HCT116 (cell line): ENCODE measurements around the gene RP9. TPM values are rescaled to one million over a fixed set of nuclear protein-coding genes. Genes with fewer than 3 reads are reported as not detected.

Experiments used
- ATAC-seq: fragments of 200-7000 bp; cut with Tn5 transposase; 2 replicates; pipeline ENCODE4 v1.9.1; 2020; ENCODE audit warnings: mild to moderate bottlenecking, moderate library complexity
- BruUV-seq: library from RNA; stranded (reverse); fragments of 400-500 nt; replicated peaks from 2 replicates; lab custom pipeline; 2021; lab: Mats Ljungman, UMichigan
- CTCF ChIA-PET: fragments of 300-600 bp; sonication (Branson Sonifier 250); formaldehyde crosslinking; loops from one replicate; lab custom pipeline; 2021; ENCODE audit warnings: antibody characterized with exemption; lab: Charles Lee
- POLR2A ChIA-PET: fragments of 300-600, 350-600 bp; sonication (Branson Sonifier 250); formaldehyde crosslinking; loops from one replicate; lab custom pipeline; 2021; ENCODE audit warnings: antibody characterized with exemption; lab: Charles Lee
- RAD21 ChIA-PET, 2 experiments: fragments of 300-600 bp; sonication (Branson Sonifier 250); formaldehyde crosslinking; loops; one replicate each; lab custom pipeline; 2023; ENCODE audit warnings: low total read pairs in 2 of 2; ENCODE audit not compliant: uncharacterized antibody in 2 of 2, unreplicated experiment in 2 of 2, low non-redundant PET in 1 of 2; lab: Charles Lee
- DNase-seq: peaks from one replicate; pipeline ENCODE4 v3.0.0-alpha.2; 2010; ENCODE audit warnings: low read depth, low spot score
- H2AFZ ChIP-seq: fragments of 200-600 bp; shearing (Covaris generic), sonication (generic); 2 replicates; pipeline ENCODE4 v1.6.1; 2017; ENCODE audit warnings: low read depth, mixed run types, mixed read lengths, antibody characterized with exemption, low read length; ENCODE audit not compliant: poor library complexity, severe bottlenecking
- H3K27ac ChIP-seq: 2 replicates; pipeline ENCODE4 v1.5.1; 2012; ENCODE audit warnings: low read depth, low read length
- H3K27me3 ChIP-seq: fragments of 200-600 bp; sonication (generic); 2 replicates; pipeline ENCODE4 v1.6.1; 2016; ENCODE audit warnings: mixed run types, low read length, mixed read lengths; ENCODE audit not compliant: insufficient read depth
- H3K36me3 ChIP-seq, 2 experiments: fragments of 200-500 bp in 1 of 2; fragments of 200-600 bp in 1 of 2; sonication (Bioruptor generic) in 1 of 2; sonication (generic) in 1 of 2; 2 replicates each; pipeline versions ENCODE4 v1.5.1 to v1.6.1; 2014 to 2016; ENCODE audit warnings: low read length in 2 of 2, inconsistent platforms in 1 of 2, mixed read lengths in 1 of 2, mixed run types in 1 of 2; ENCODE audit not compliant: insufficient read depth in 2 of 2, control insufficient read depth in 1 of 2
- H3K4me1 ChIP-seq, 2 experiments: fragments of 200-600 bp in 1 of 2; sonication (generic) in 1 of 2; 2 replicates each; pipeline versions ENCODE4 v1.5.1 to v1.6.1; 2012 to 2017; ENCODE audit warnings: low read length in 2 of 2, inconsistent platforms in 1 of 2, mild to moderate bottlenecking in 1 of 2, mixed read lengths in 1 of 2, mixed run types in 1 of 2, moderate library complexity in 1 of 2; ENCODE audit not compliant: insufficient read depth in 2 of 2, control insufficient read depth in 1 of 2
- H3K4me2 ChIP-seq: fragments of 200-600 bp; sonication (generic); 2 replicates; pipeline ENCODE4 v1.6.1; 2017; ENCODE audit warnings: mixed run types, low read length, mixed read lengths
- H3K4me3 ChIP-seq, 2 experiments: fragments of 200-600 bp in 1 of 2; sonication (generic) in 1 of 2; replicated peaks in 1 of 2; 2 replicates each; pipeline ENCODE4 v1.5.1; 2011 to 2016; ENCODE audit warnings: low read length in 2 of 2, control low read depth in 1 of 2, low read depth in 1 of 2, mild to moderate bottlenecking in 1 of 2, mixed read lengths in 1 of 2, mixed run types in 1 of 2
- H3K79me2 ChIP-seq: fragments of 200-600 bp; sonication (generic); 2 replicates; pipeline ENCODE4 v1.6.1; 2017; ENCODE audit warnings: mild to moderate bottlenecking, mixed run types, low read length, moderate library complexity, mixed read lengths; ENCODE audit not compliant: insufficient read depth
- H3K9ac ChIP-seq: fragments of 200-600 bp; sonication (generic); 2 replicates; pipeline ENCODE4 v1.6.1; 2016; ENCODE audit warnings: low read length, mixed read lengths
- H3K9me2 ChIP-seq: fragments of 200-600 bp; sonication (generic), shearing (Covaris generic); 2 replicates; pipeline ENCODE4 v1.6.1; 2017; ENCODE audit warnings: mixed run types, mild to moderate bottlenecking, moderate library complexity; ENCODE audit not compliant: insufficient read depth
- H3K9me3 ChIP-seq, 2 experiments: fragments of 200-500 bp in 1 of 2; fragments of 200-600 bp in 1 of 2; sonication (Bioruptor generic) in 1 of 2; sonication (generic) in 1 of 2; 2 replicates each; pipeline ENCODE4 v1.6.1; 2014 to 2017; ENCODE audit warnings: low read length in 2 of 2, mixed read lengths in 2 of 2, inconsistent platforms in 1 of 2, low read depth in 1 of 2, mild to moderate bottlenecking in 1 of 2, mixed run types in 1 of 2, moderate library complexity in 1 of 2; ENCODE audit not compliant: control insufficient read depth in 1 of 2, insufficient read depth in 1 of 2
- H4K20me1 ChIP-seq: fragments of 200-600 bp; sonication (generic), shearing (Covaris generic); 2 replicates; pipeline ENCODE4 v1.6.1; 2017; ENCODE audit warnings: mixed run types, mild to moderate bottlenecking, moderate library complexity; ENCODE audit not compliant: insufficient read depth
- EGR1 ChIP-seq: IDR thresholded peaks from 2 replicates; pipeline ENCODE4 v1.6.1; 2012; ENCODE audit warnings: low read depth
- ELF1 ChIP-seq: IDR thresholded peaks from 2 replicates; pipeline ENCODE4 v1.6.1; 2012; ENCODE audit warnings: low read depth, borderline replicate concordance
- EZH2phosphoT487 ChIP-seq: fragments of 200-600 bp; IDR thresholded peaks from 2 replicates; pipeline ENCODE4 v1.6.1; 2018; ENCODE audit warnings: antibody characterized with exemption, borderline replicate concordance
- FOSL1 ChIP-seq: IDR thresholded peaks from 2 replicates; pipeline ENCODE4 v1.6.1; 2012; ENCODE audit warnings: low read depth
- POLR2A ChIP-seq: IDR thresholded peaks from 2 replicates; pipeline ENCODE4 v1.7.0; 2011; ENCODE audit warnings: borderline replicate concordance; ENCODE audit not compliant: insufficient read depth, insufficient read length; ENCODE audit errors: extremely low read depth
- REST ChIP-seq: IDR thresholded peaks from 2 replicates; pipeline ENCODE4 v1.6.1; 2012; ENCODE audit warnings: low read depth
- SP1 ChIP-seq: IDR thresholded peaks from 2 replicates; pipeline ENCODE4 v1.6.1; 2012; ENCODE audit warnings: low read depth
- YY1 ChIP-seq: IDR thresholded peaks from 2 replicates; pipeline ENCODE4 v1.6.1; 2011; ENCODE audit warnings: low read length, low read depth, moderate library complexity, mild to moderate bottlenecking; ENCODE audit not compliant: insufficient replicate concordance; ENCODE audit errors: extremely low read depth
- ZBTB33 ChIP-seq: IDR thresholded peaks from 2 replicates; pipeline ENCODE4 v1.6.1; 2011; ENCODE audit warnings: mild to moderate bottlenecking, low read length, moderate library complexity; ENCODE audit not compliant: insufficient replicate concordance; ENCODE audit errors: extremely low read depth
- intact Hi-C: fragments of 100-400 bp; cut with micrococcal nuclease; formaldehyde crosslinking; loops from 2 replicates; pipeline ENCODE4 v1.10.0; 2022
- total RNA-seq: library from RNA; stranded (reverse); gene quantifications from one replicate; pipeline ENCODE4 v1.2.1, GENCODE V29; 2021; ENCODE audit not compliant: unreplicated experiment

The RP9 gene
- total RNA-seq, 1 experiment from 2014 or later, result 14.2 TPM

- intact Hi-C loops, result no loop called here
- no peak for ATAC-seq
- no TSS peak for BruUV-seq
Measured at GRCh38 chr7:33079763-33080690, 29.2 kb downstream of the RP9 start.

More at GRCh38 chr7:33079763-33080690, 29.2 kb downstream of the RP9 start:
- no peak overlapping the region for H3K9ac ChIP-seq
- ChIA-PET RAD21 (no interaction called here), CTCF (no interaction called here)
- no peak overlapping the region for H3K4me2 ChIP-seq
- H3K4me3 ChIP-seq, result no peak overlapping the region
- TF ChIP-seq SP1, result no peak
- TF ChIP-seq YY1, result no peak
- TF ChIP-seq EGR1, result no peak
- no peak for TF ChIP-seq REST
- TF ChIP-seq EZH2phosphoT487, result no peak
- TF ChIP-seq ZBTB33, result no peak
- no peak for TF ChIP-seq ELF1
- no peak for TF ChIP-seq FOSL1
- TF ChIP-seq POLR2A, result no peak
- TF ChIP-seq, all 23 proteins: peak for 0
- no peaks in the 10 kb centered on the region for H3K36me3 ChIP-seq
- H3K9me2 ChIP-seq, result no peaks in the 10 kb centered on the region
- peaks cover 3% of the 10 kb centered on the region; the same call in 1 of the 2 replicates for H3K27me3 ChIP-seq
- POLR2A ChIA-PET, result no interaction called here
- no peak overlapping the region for H3K27ac ChIP-seq
- H4K20me1 ChIP-seq, result no peaks in the 10 kb centered on the region
- H2AFZ ChIP-seq, result no peak overlapping the region
- no peaks in the 10 kb centered on the region for H3K9me3 ChIP-seq
- no peaks in the 10 kb centered on the region for H3K4me1 ChIP-seq
- no peaks in the 10 kb centered on the region for H3K79me2 ChIP-seq
- DNase-seq, result no peak
